HL-60/S4 (cell line): Measurements from ENCODE around the gene FMNL1.
"Not testable (repeated sequence)": the region's sequence is repeated elsewhere in the genome, so short reads cannot be mapped to it uniquely, and the experiment has no call there.

Source experiments
- in situ Hi-C: fragments of 300-500 bp; cut with MboI; formaldehyde crosslinking; loops from 2 replicates; pipeline ENCODE4 v1.14.3; 2022; ENCODE audit warnings: low sequenced_read_pairs

FMNL1 gene

DNA sequence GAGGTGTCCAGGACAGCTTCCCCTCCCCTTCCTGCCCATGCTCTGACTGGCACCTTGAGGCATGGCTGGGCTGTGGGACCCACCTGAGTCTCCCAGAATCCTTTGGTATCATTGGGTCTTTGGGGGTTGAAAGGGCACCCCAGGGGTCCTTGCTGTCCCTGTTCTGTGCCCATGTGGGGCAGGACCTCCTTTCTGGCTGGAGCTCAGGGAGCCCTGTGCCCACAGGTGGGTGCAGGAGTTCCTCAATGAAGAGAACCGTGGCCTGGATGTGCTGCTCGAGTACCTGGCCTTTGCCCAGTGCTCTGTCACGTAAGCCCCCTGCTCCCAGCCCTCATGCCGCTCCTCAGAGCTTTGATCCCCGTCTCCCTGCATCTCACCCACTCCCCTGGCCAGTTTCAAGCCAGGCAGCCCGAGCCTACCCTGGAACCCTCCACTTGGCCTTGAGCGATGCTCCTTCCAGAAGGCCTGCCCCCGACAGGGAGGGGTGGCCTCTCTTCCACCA lies 11.8 kb downstream of the FMNL1 start:
- in situ Hi-C loops: no loop called here

DNA sequence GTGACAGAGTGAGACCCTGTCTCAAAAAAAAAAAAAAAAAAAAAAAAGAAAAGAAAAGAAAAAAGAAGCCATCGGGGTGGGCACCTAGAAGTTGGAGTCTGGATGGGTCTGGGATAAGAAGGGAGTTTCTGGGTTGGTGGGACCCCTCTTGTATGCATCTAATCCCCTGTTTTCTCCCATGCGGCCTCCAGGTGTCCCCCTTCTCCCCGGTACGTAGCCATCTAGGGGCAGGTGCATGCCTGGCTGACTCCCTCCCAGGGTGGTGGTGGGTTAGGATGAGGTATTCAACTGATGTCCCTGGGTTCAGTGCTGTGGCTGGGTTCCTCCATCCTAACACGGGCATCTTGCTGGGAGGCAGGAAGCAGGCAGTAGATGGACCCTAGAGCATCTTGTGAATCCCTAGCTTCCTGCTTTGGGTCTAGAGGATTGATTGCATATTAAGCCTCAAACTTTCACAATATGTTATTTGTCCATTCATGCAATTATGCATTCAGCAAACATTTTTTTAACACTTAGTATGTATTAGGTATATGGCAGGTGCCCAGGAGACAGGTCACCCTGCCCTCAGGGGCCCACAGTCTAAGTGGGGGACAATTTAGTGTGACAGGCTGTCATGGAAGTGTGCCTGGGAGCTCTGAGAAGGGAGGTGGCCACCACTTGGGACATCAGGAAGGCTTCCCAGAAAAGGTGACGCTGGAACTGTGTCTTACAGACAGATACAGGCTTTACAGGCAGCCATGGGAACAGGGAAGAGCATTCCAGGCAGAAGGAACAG lies 13.1 kb downstream of the FMNL1 start:
- in situ Hi-C loops: no loop called here

DNA sequence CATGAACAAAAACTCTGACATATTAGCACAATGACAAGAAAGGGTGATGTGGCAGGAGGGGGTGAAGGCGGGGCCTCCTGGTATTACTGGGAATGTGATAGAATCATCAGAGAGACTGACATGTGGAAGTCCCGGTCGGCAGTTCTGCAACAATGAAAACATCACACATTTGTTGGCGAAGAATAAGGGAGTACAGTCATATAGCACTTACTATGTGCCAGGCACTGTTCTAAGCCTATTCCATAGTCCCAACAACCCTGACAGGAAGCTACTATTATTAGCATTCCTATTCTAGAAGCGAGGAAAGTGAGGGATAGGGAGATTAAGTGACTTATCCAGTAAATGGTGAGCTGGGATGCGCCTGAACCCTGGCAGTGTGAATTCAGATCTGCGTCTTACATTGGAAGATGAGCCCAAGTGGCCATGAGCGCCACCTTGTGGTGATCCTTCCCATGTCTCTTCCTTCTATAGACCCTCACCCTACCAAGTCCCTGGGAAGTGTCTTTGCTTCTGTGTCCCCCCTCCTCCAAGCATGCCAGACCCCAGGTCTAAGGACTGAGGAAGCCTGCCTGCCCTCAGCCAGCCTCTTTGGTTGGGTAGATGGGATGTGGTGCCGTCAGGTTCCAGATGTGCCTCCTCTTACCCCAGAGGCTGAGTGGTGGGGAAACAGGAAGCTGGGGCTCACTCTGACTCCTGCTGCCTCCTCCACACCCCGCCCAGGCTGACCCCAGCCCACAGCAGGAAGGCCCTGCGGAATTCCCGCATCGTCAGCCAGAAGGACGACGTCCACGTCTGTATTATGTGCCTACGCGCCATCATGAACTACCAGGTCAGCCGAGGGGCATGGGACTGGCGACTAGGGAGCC lies 14.0 kb downstream of the FMNL1 start:
- in situ Hi-C loops: no loop called here

DNA sequence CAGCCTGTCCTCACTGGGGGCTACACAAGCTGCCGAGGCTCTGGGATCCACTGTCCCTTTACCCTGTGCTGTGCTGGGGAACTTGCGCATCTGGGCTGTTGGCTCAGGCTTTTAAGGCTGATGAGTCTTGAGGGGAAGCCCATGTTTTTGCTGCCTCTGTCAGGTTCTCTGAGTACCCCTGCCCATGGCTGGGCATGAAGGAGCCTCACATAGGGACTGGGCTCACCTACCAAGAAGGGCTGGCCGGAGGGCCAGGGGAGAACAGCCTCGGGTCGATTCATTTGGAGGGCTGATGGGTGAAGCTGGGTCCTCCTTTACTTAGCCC lies 14.6 kb downstream of the FMNL1 start:
- in situ Hi-C loops: no loop called here

GRCh38 chr17:45237686-45238085 lies 16.0 kb downstream of the FMNL1 start:
- in situ Hi-C loops: no loop called here

DNA sequence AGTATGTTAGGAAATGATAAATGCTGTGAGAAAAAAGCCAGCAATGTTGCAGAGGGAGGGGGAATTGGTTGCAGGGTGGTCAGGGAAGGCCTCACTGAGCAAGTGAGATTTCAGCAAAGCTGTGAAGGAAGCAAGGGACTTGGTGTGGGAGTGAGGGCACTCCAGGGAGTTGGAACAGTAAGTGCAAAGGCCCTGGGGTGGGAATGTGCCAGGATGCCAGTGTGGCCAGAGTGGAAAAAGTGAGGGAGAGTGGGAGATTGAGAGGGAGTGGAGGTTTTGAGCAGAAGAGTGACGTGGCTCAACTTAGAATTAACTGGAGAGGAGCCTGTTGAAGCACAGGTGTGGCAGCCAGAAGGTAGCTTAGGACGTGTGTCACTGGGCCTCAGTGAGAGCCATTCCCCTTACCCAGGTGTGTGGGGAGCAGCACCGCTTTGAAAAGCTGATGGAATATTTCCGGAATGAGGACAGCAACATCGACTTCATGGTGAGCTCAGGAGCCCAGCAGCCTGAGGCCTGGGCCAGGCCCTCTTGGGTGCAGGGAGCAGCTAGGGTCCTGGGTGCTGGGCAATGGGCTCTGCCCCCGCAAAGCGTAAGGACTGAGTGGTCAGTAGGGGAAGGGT lies 16.6 kb downstream of the FMNL1 start:
- in situ Hi-C loops: no loop called here

DNA sequence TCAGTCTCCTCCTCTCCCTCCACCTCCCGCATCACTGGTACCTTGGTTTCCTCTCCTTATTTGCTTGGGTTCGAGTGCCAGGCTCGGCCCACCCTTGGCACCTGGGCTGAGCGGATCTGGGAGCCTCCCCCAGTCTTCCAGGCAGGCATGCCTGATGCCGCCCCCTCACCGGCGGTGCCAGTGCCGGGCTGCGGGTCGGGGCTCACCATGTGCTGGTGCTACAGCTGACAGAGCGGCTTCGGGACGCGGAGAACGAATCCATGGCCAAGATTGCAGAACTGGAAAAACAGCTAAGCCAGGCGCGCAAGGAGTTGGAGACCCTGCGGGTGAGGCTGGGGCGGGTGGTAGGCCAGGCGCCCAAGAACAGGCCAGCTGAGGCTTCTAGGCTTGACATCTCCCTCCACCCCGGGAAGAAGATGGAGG lies 19.2 kb downstream of the FMNL1 start:
- in situ Hi-C loops: no loop called here

- in situ Hi-C loops: no loop called here
Observed at GRCh38 chr17:45241328-45242028, 19.8 kb downstream of the FMNL1 start.

DNA sequence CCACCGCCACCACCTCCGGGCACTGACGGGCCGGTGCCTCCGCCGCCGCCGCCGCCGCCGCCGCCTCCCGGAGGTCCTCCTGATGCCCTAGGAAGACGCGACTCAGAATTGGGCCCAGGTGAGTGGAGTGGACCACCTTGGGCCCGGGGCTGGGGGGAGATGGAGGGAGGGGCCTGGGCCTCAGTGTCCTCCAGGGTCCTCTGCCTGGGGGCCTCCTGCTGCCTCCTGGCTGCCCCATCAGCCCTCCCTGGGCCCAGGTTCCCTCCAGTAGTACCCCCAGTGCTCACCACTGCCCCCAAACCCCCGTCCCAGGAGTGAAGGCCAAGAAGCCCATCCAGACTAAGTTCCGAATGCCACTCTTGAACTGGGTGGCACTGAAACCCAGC lies 20.3 kb downstream of the FMNL1 start:
- in situ Hi-C loops: no loop called here

DNA sequence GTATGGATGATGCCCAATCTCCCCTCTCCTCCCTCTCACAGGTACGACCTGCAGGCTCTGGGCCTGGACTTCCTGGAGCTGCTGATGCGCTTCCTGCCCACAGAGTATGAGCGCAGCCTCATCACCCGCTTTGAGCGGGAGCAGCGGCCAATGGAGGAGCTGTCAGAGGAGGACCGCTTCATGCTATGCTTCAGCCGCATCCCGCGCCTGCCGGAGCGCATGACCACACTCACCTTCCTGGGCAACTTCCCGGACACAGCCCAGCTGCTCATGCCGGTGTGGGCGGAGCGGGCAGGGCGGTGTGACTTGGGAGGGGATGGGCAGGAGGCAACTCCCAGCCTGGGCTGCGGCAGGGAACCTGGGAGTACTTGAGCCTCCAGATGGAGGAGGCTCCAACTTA lies 22.1 kb downstream of the FMNL1 start:
- in situ Hi-C loops: no loop called here

DNA sequence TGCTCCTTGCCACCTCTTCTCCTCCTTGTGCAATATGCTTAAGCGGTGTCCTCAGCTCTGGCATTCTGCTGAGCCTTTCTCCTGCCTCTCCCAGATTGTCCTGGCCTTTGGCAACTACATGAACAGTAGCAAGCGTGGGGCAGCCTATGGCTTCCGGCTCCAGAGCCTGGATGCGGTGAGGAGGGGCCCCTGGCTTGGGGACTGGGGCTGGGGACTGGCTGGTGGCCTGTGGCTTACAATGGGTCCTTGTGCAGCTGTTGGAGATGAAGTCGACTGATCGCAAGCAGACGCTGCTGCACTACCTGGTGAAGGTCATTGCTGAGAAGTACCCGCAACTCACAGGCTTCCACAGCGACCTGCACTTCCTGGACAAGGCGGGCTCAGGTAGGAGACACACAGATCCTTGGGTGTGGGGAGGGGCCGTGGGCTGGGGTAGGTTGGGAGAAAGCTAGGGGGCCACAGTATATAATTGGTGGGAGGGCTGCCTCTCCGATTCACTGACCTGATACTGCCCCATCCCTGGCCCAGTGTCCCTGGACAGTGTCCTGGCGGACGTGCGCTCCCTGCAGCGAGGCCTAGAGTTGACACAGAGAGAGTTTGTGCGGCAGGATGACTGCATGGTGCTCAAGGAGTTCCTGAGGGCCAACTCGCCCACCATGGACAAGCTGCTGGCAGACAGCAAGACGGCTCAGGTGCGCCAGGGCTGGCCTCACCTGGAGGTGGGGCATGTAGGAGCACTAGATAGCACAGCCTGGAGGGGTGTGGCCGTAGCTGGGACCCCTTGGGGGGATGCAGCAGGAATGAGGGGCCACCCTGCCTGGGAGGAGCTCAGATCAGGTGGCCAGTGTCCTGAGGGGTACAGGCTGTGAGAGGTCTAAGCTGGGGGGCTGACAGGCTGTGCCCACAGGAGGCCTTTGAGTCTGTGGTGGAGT lies 23.3 kb downstream of the FMNL1 start:
- in situ Hi-C loops: no loop called here

DNA sequence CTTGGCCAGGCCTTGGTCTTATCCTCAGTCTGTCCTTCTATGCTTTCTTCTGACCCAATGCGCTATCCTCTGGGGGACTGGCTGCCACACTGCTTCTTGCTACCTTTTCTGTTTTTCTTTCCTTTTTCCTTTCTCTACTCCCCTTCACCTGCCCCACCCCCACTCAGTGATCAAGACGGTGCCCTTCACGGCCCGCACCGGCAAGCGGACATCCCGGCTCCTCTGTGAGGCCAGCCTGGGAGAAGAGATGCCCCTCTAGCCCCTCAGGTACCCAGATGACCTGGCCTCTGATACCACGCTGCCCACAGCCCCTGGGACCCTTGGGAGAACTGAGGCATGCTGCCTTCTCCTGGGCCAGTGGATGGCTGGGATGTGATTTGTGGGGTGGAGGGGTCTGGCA lies 24.7 kb downstream of the FMNL1 start:
- in situ Hi-C loops: no loop called here

GRCh38 chr17:45246861-45247428 lies 25.3 kb downstream of the FMNL1 start:
- in situ Hi-C loops: no loop called here

- in situ Hi-C loops: no loop called here
Observed at GRCh38 chr17:45247429-45248131, 25.9 kb downstream of the FMNL1 start.

- in situ Hi-C loops: no loop called here
Observed at GRCh38 chr17:45248132-45248957, 26.7 kb downstream of the FMNL1 start.

DNA sequence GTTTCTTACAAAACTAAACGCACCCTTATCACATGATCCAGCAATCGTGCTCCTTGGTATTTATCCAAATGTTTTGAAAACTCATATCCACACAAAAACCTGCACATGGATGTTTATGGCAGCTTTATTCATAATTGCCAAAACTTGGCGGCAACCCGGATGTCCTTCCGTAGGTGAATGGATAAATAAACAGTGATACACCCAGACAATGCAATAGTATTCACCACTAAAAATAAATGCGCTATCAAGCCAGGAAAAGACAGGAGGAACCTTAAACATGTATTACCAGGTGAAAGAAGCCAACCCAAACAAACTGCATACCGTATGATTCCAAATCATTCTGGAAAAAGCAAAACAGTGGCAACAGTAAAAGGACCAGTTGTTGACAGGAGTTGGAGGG lies 30.2 kb downstream of the FMNL1 start:
- in situ Hi-C loops: no loop called here

DNA sequence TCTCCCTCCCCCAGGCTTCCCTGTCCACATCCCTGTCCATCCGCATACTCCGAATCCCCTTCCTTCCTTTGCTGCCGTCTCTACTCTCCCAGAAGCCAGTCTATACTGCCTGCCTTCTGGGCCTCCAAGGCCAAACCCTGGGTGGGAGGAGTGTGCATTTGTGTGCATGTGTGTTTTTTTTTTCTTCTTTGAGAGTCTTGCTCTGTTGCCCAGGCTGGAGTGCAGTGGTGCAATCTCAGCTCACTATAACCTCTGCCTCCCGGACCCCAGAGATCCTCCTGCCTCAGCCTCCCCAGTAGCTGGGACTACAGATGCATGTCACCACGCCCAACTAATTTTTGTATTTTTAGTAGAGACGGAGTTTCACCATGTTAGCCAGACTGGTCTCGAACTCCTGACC lies 31.6 kb downstream of the FMNL1 start:
- in situ Hi-C loops: not testable (repeated sequence)

DNA sequence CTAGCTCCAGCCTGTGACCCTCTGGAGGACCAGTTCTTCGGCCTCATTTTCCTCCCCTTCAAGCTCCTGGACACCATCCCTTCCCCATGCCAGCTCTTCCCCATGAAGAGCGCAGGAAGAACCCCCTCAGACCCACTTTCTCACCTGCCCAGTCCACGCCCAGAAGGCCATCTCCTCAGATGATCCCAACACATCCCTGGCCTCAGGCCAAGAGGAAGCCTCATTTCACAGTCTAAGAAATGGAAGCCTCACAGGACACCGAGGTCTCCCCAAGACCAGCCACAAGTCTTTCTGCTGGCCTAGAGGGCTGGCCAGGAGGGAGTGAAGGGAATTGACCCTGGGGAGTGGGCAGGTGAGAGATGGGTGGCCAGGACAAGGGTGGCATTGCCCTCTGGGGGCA lies 32.2 kb downstream of the FMNL1 start:
- in situ Hi-C loops: no loop called here
